H1 (cell line): Measurements from ENCODE around the gene SLX9. TPM values are rescaled to one million over a fixed set of nuclear protein-coding genes. Genes with fewer than 3 reads are reported as not detected.

Source experiments
- CTCF ChIA-PET: fragments of 300-600 bp; sonication (Branson Sonifier 250); formaldehyde crosslinking; loops from one replicate; lab custom pipeline; 2021; ENCODE audit not compliant: partially characterized antibody; lab: Charles Lee
- POLR2A ChIA-PET: fragments of 300-600 bp; sonication (Branson Sonifier 250); formaldehyde crosslinking; loops from one replicate; lab custom pipeline; 2021; ENCODE audit warnings: inconsistent platforms; ENCODE audit not compliant: partially characterized antibody; lab: Charles Lee
- DNase-seq, 2 experiments: peaks; one replicate each; pipeline versions ENCODE4 v3.0.0 to v3.0.0-alpha.2; 2010 to 2022; ENCODE audit warnings: low spot score in 2 of 2, low read depth in 1 of 2, mixed read lengths in 1 of 2
- FAIRE-seq: peaks from 2 replicates; lab custom pipeline; 2011; peaks lifted over from hg19 to GRCh38; lab: Jason Lieb, UNC
- H2AFZ ChIP-seq: 2 replicates; pipeline ENCODE4 v1.8.1; 2012; ENCODE audit warnings: low read length, inconsistent platforms
- H2AK5ac ChIP-seq: 2 replicates; pipeline ENCODE4 v1.6.1; 2013; ENCODE audit warnings: low read depth, low read length
- H2BK120ac ChIP-seq: replicated peaks from 2 replicates; pipeline ENCODE3; 2013; ENCODE audit warnings: low read depth, low read length, inconsistent platforms
- H2BK12ac ChIP-seq: 2 replicates; pipeline ENCODE4 v1.6.1; 2013; ENCODE audit warnings: low read depth, low read length
- H2BK15ac ChIP-seq: 2 replicates; pipeline ENCODE4 v1.6.1; 2013; ENCODE audit warnings: low read length
- H2BK20ac ChIP-seq: 2 replicates; pipeline ENCODE4 v1.6.1; 2013; ENCODE audit warnings: low read length
- H2BK5ac ChIP-seq: 2 replicates; pipeline ENCODE4 v1.6.1; 2013; ENCODE audit warnings: low read depth, low read length
- H3K14ac ChIP-seq: 2 replicates; pipeline ENCODE4 v1.6.1; 2013; ENCODE audit warnings: inconsistent platforms; ENCODE audit not compliant: insufficient read length
- H3K18ac ChIP-seq: 2 replicates; pipeline ENCODE4 v1.6.1; 2013; ENCODE audit warnings: low read length; ENCODE audit errors: extremely low read depth
- H3K23ac ChIP-seq: 2 replicates; pipeline ENCODE4 v1.6.1; 2013; ENCODE audit warnings: inconsistent platforms; ENCODE audit not compliant: insufficient read length
- H3K23me2 ChIP-seq: 2 replicates; pipeline ENCODE4 v1.6.1; 2013; ENCODE audit warnings: low read depth, low read length
- H3K27ac ChIP-seq: 2 replicates; pipeline ENCODE4 v1.6.1; 2011; ENCODE audit warnings: low read depth, low read length, inconsistent platforms
- H3K27me3 ChIP-seq, 4 experiments: replicated peaks in 1 of 4; 1 replicate in 1 of 4; 2 replicates in 3 of 4; pipeline versions ENCODE4 v1.6.1 to v1.8.1; 2011 to 2013; ENCODE audit warnings: low read length in 3 of 4, mild to moderate bottlenecking in 3 of 4, inconsistent platforms in 2 of 4, mixed read lengths in 2 of 4, moderate library complexity in 1 of 4; ENCODE audit not compliant: control insufficient read depth in 3 of 4, insufficient read depth in 3 of 4; ENCODE audit errors: extremely low read depth in 1 of 4
- H3K36me3 ChIP-seq, 4 experiments: 2 replicates each; pipeline versions ENCODE4 v1.6.1 to v1.8.1; 2011 to 2013; ENCODE audit warnings: mild to moderate bottlenecking in 4 of 4, low read length in 3 of 4, moderate library complexity in 2 of 4, control low read depth in 1 of 4, inconsistent platforms in 1 of 4; ENCODE audit not compliant: insufficient read depth in 4 of 4, control insufficient read depth in 2 of 4
- H3K4ac ChIP-seq: replicated peaks from 2 replicates; pipeline ENCODE3; 2013; ENCODE audit warnings: low read length, low read depth, mixed read lengths, inconsistent platforms; ENCODE audit not compliant: insufficient read length
- H3K4me1 ChIP-seq, 4 experiments: replicated peaks in 1 of 4; 1 replicate in 1 of 4; 2 replicates in 3 of 4; pipeline versions ENCODE4 v1.6.1 to v1.8.1; 2011 to 2013; ENCODE audit warnings: low read length in 3 of 4, inconsistent platforms in 2 of 4, mixed read lengths in 1 of 4; ENCODE audit not compliant: insufficient read depth in 4 of 4, control insufficient read depth in 3 of 4
- H3K4me2 ChIP-seq, 2 experiments: 2 replicates each; pipeline versions ENCODE4 v1.6.1 to v1.8.1; 2011 to 2013; ENCODE audit warnings: low read depth in 2 of 2, low read length in 2 of 2, control low read depth in 1 of 2, inconsistent platforms in 1 of 2, mild to moderate bottlenecking in 1 of 2; ENCODE audit not compliant: insufficient read depth in 1 of 2
- H3K4me3 ChIP-seq, 4 experiments: fragments of 200-600, 300-600 bp in 1 of 4; sonication (generic), shearing (Covaris generic), sonication (Bioruptor Twin) in 1 of 4; 2 replicates each; pipeline versions ENCODE4 v1.5.1 to v1.8.1; 2011 to 2016; ENCODE audit warnings: low read length in 4 of 4, low read depth in 3 of 4, control low read depth in 2 of 4, inconsistent platforms in 2 of 4, mild to moderate bottlenecking in 2 of 4, mixed read lengths in 1 of 4, moderate library complexity in 1 of 4; ENCODE audit not compliant: insufficient read depth in 2 of 4; ENCODE audit errors: extremely low read depth in 1 of 4
- H3K56ac ChIP-seq: replicated peaks from 2 replicates; pipeline ENCODE3; 2013; ENCODE audit warnings: low read depth, mild to moderate bottlenecking, mixed read lengths, low read length, inconsistent platforms; ENCODE audit not compliant: insufficient read length
- H3K79me1 ChIP-seq: 2 replicates; pipeline ENCODE4 v1.6.1; 2013; ENCODE audit warnings: low read depth, low read length, control low read depth
- H3K79me2 ChIP-seq, 2 experiments: 2 replicates each; pipeline versions ENCODE4 v1.6.1 to v1.8.1; 2012 to 2013; ENCODE audit warnings: low read length in 2 of 2, mild to moderate bottlenecking in 2 of 2, inconsistent platforms in 1 of 2; ENCODE audit not compliant: insufficient read depth in 2 of 2, control insufficient read depth in 1 of 2
- H3K9ac ChIP-seq, 4 experiments: replicated peaks in 1 of 4; 1 replicate in 1 of 4; 2 replicates in 3 of 4; pipeline versions ENCODE4 v1.6.1 to v1.8.1; 2011 to 2013; ENCODE audit warnings: low read depth in 3 of 4, low read length in 3 of 4, control low read depth in 2 of 4, mild to moderate bottlenecking in 2 of 4, moderate library complexity in 2 of 4, inconsistent platforms in 1 of 4; ENCODE audit errors: extremely low read depth in 1 of 4
- H3K9me3 ChIP-seq, 2 experiments: 2 replicates each; pipeline versions ENCODE4 v1.6.1 to v1.8.1; 2012 to 2013; ENCODE audit warnings: mild to moderate bottlenecking in 2 of 2, moderate library complexity in 2 of 2, control low read depth in 1 of 2, inconsistent platforms in 1 of 2, low read depth in 1 of 2, low read length in 1 of 2, mixed read lengths in 1 of 2; ENCODE audit not compliant: insufficient read depth in 2 of 2
- H4K20me1 ChIP-seq, 2 experiments: replicated peaks in 1 of 2; 2 replicates each; pipeline versions ENCODE3 to v1.8.1; 2011 to 2013; ENCODE audit warnings: inconsistent platforms in 2 of 2, low read length in 2 of 2, mild to moderate bottlenecking in 1 of 2; ENCODE audit not compliant: insufficient read depth in 2 of 2, control insufficient read depth in 1 of 2
- H4K5ac ChIP-seq: 2 replicates; pipeline ENCODE4 v1.6.1; 2013; ENCODE audit warnings: low read length, low read depth, mixed read lengths, inconsistent platforms; ENCODE audit not compliant: insufficient read length
- H4K8ac ChIP-seq: 2 replicates; pipeline ENCODE4 v1.8.0; 2013; ENCODE audit warnings: mild to moderate bottlenecking, moderate library complexity, low read length, inconsistent platforms; ENCODE audit not compliant: insufficient read depth; ENCODE audit errors: extremely low read depth
- H4K91ac ChIP-seq: replicated peaks from 2 replicates; pipeline ENCODE3; 2013; ENCODE audit warnings: low read length, mixed read lengths, inconsistent platforms; ENCODE audit not compliant: insufficient read length
- BCL11A ChIP-seq, 2 experiments: IDR thresholded peaks; one replicate each; pipeline ENCODE4 v1.6.1; 2011; ENCODE audit warnings: low read depth in 2 of 2, low read length in 2 of 2, mild to moderate bottlenecking in 2 of 2
- CHD2 ChIP-seq: IDR thresholded peaks from 2 replicates; pipeline ENCODE4 v1.6.1; 2012; ENCODE audit warnings: low read length, improper control_type of control experiment
- GABPA ChIP-seq: IDR thresholded peaks from 2 replicates; pipeline ENCODE4 v1.6.1; 2011; ENCODE audit warnings: mild to moderate bottlenecking, low read length, moderate library complexity, borderline replicate concordance; ENCODE audit not compliant: insufficient read depth
- GTF2F1 ChIP-seq: IDR thresholded peaks from 2 replicates; pipeline ENCODE4 v1.6.1; 2012; ENCODE audit warnings: low read depth, low read length, improper control_type of control experiment, borderline replicate concordance
- KDM4A ChIP-seq: IDR thresholded peaks from one replicate; pipeline ENCODE4 v1.7.1; 2012; ENCODE audit warnings: low read depth, mild to moderate bottlenecking, moderate library complexity, low read length, inconsistent platforms; ENCODE audit not compliant: severe bottlenecking
- SP4 ChIP-seq: IDR thresholded peaks from 2 replicates; pipeline ENCODE4 v1.6.1; 2012; ENCODE audit warnings: low read length, inconsistent platforms
- TAF1 ChIP-seq: IDR thresholded peaks from 2 replicates; pipeline ENCODE4 v1.6.1; 2011; ENCODE audit warnings: mild to moderate bottlenecking, low read depth, low read length
- WGBS, 2 experiments: shearing (Covaris generic) in 1 of 2; methylation state at CpG; one replicate each; pipeline versions ENCODE4 v1.1.6 to v1.1.7; 2013 to 2015; ENCODE audit warnings: low lambda C conversion rate in 2 of 2, mixed read lengths in 2 of 2, inconsistent platforms in 1 of 2, low coverage in 1 of 2, missing lambda C conversion rate in 1 of 2; ENCODE audit not compliant: insufficient replicate concordance in 2 of 2, insufficient coverage in 1 of 2, insufficient read length in 1 of 2; ENCODE audit errors: extremely low coverage in 1 of 2, missing lambda C conversion rate in 1 of 2; 5-methylcytosine and 5-hydroxymethylcytosine counted together
- polyA plus RNA-seq, 7 experiments: library from polyadenylated mRNA; depleted of rRNA in 3 of 7; stranded (reverse) in 5 of 7; unstranded in 2 of 7; fragments of >200 nt in 5 of 7; fragments of 200-250 nt in 2 of 7; gene quantifications; 1 replicate in 5 of 7; 2 replicates in 1 of 7; 4 replicates in 1 of 7; pipeline versions ENCODE4 v1.2.1 to v1.2.3, GENCODE V29; 2011 to 2013; ENCODE audit warnings: missing spikeins in 2 of 7, mixed read lengths in 2 of 7
- total RNA-seq: library from RNA; stranded (reverse); fragmentation: NEBNext Ultra II Directional; extraction: Animal tissue kit (Norgen Biotek cat#: 25700); gene quantifications from 2 replicates; pipeline ENCODE4 v1.2.1, GENCODE V29; 2021

SLX9 gene
- total and polyA plus RNA-seq, 2 of the 8 experiments (the other 6 are each of a cell fraction or from before 2014, with no cell fraction given), result 17.7 to 57.3 TPM

GRCh38 chr21:44957047-44957831 lies 17.4 kb downstream of the SLX9 start:
- CTCF ChIA-PET, result interaction anchor here (0.6 to 5.7 kb wide), 7 partner anchors 7 to 181 kb away, joined by 3 to 29 read pairs (median 4); no protein-coding TSS in a partner anchor
- peaks cover 19 to 51% of the 10 kb centered on the region in 2 experiments for H4K20me1 ChIP-seq
- TF ChIP-seq GABPA, result no peak
- no peak for TF ChIP-seq TAF1
- TF ChIP-seq CHD2, result no peak
- TF ChIP-seq BCL11A (IDR thresholded peaks at IDR 0.05; ENCODE audit: low read depth in 2 of 2, low read length in 2 of 2), result no peak
- TF ChIP-seq SP4, result no peak
- no peak for TF ChIP-seq GTF2F1
- no peak for TF ChIP-seq KDM4A

More at GRCh38 chr21:44957047-44957831, 17.4 kb downstream of the SLX9 start:
- no peak overlapping the region for H4K5ac ChIP-seq
- H3K4me1 ChIP-seq, result no peaks in the 10 kb centered on the region
- no peak overlapping the region for H3K4me2 ChIP-seq
- no peak overlapping the region for H2BK120ac ChIP-seq
- no peak for DNase-seq
- no peak overlapping the region for H3K9ac ChIP-seq
- peaks cover 22% of the 10 kb centered on the region for H3K79me1 ChIP-seq
- no peaks in the 10 kb centered on the region for H3K23me2 ChIP-seq
- H4K91ac ChIP-seq, result no peak overlapping the region
- no peak overlapping the region for H2BK20ac ChIP-seq
- H3K14ac ChIP-seq, result no peak overlapping the region
- no peak overlapping the region for H3K4me3 ChIP-seq
- FAIRE-seq, result no peak
- H2BK5ac ChIP-seq, result no peak overlapping the region
- no peak overlapping the region for H2AK5ac ChIP-seq
- H2AFZ ChIP-seq, result no peak overlapping the region
- H3K23ac ChIP-seq, result no peak overlapping the region
- H3K27ac ChIP-seq, result no peak overlapping the region
- no peaks in the 10 kb centered on the region for H3K27me3 ChIP-seq
- H2BK12ac ChIP-seq, result no peak overlapping the region
- 91% methylated on average over 21 of the region's 22 CpGs; no CpG with 5 or more reads in 1 of the 2 experiments for WGBS, 2 experiments
- H3K79me2 ChIP-seq, result peaks cover 0 to 58% of the 10 kb centered on the region in 2 experiments; a peak in 3 of 4 replicates
- no peak overlapping the region for H3K18ac ChIP-seq
- peak overlapping the region; percentile 83 for H4K8ac ChIP-seq
- no peak overlapping the region for H3K4ac ChIP-seq
- H3K36me3 ChIP-seq, result peaks cover 9 to 34% (median 18%) of the 10 kb centered on the region in 4 experiments; a peak in 7 of 8 replicates
- POLR2A ChIA-PET, result interaction anchor here (1.2 to 1.7 kb wide), 4 partner anchors 10 to 24 kb away, joined by 3 to 8 read pairs (median 4); no protein-coding TSS in a partner anchor
- no peaks in the 10 kb centered on the region for H3K9me3 ChIP-seq
- H3K56ac ChIP-seq, result no peak overlapping the region
- no peak overlapping the region for H2BK15ac ChIP-seq
